GM12875 (cell line): ENCODE data around the gene ASTN2.

Experiments used
- H3K4me3 ChIP-seq: one replicate; pipeline ENCODE4 v1.5.1; 2011; ENCODE audit warnings: low read depth, low read length, control low read depth
- CTCF ChIP-seq: IDR thresholded peaks from 2 replicates; pipeline ENCODE4 v1.5.1; 2011; ENCODE audit warnings: low read depth, mild to moderate bottlenecking, control low read depth, inconsistent platforms, low read length, moderate library complexity, borderline replicate concordance; ENCODE audit not compliant: insufficient read depth

The ASTN2 gene

GRCh38 chr9:117434566-117434965 lies 19.7 kb upstream of the ASTN2 start:
- no peak overlapping the region for H3K4me3 ChIP-seq

GRCh38 chr9:117430813-117431212 lies 16.0 kb upstream of the ASTN2 start:
- no peak overlapping the region for H3K4me3 ChIP-seq
- TF ChIP-seq CTCF = no peak

More at GRCh38 chr9:117434566-117434965, 19.7 kb upstream of the ASTN2 start:
- no peak for TF ChIP-seq CTCF

GRCh38 chr9:117427357-117427913 lies 12.6 kb upstream of the ASTN2 start:
- TF ChIP-seq CTCF = no peak

GRCh38 chr9:117425566-117425965 lies 10.7 kb upstream of the ASTN2 start:
- H3K4me3 ChIP-seq = no peak overlapping the region
- TF ChIP-seq CTCF = no peak

More at GRCh38 chr9:117427357-117427913, 12.6 kb upstream of the ASTN2 start:
- H3K4me3 ChIP-seq = no peak overlapping the region

- H3K4me3 ChIP-seq = no peak overlapping the region
- no peak for TF ChIP-seq CTCF
Observed at GRCh38 chr9:117424291-117424690, 9.4 kb upstream of the ASTN2 start.

GRCh38 chr9:117418111-117418510 lies 3.3 kb upstream of the ASTN2 start:
- no peak overlapping the region for H3K4me3 ChIP-seq
- no peak for TF ChIP-seq CTCF

- H3K4me3 ChIP-seq = no peak overlapping the region
- TF ChIP-seq CTCF = no peak
Observed at GRCh38 chr9:117416856-117417255, 2.0 kb upstream of the ASTN2 start.
